Iris pigment epithelial cell (primary cell): Measurements from ENCODE around the gene RTN3.
A peak's percentile ranks its signal among the peaks of the same experiment; 100 is the strongest.

ENCODE experiments used
- DNase-seq: peaks from one replicate; pipeline ENCODE4 v3.0.0-alpha.2; 2011; ENCODE audit warnings: low read depth

Gene RTN3

GRCh38 chr11:63738720-63739360 is 57.5 kb downstream of the RTN3 start:
- DNase-seq: peak; percentile 81

GRCh38 chr11:63745304-63746170 is 64.2 kb downstream of the RTN3 start:
- DNase-seq: no peak

GRCh38 chr11:63747011-63747410 is 65.7 kb downstream of the RTN3 start:
- DNase-seq: peak; percentile 74

- no peak for DNase-seq
These were observed 68.3 kb downstream of the RTN3 start for GRCh38 chr11:63749624-63750023.

- DNase-seq: no peak
These were observed 75.8 kb downstream of the RTN3 start for GRCh38 chr11:63756919-63757761.

- no peak for DNase-seq
These were observed 79.3 kb downstream of the RTN3 start for GRCh38 chr11:63760487-63761079.

GRCh38 chr11:63761188-63761587 is 79.9 kb downstream of the RTN3 start:
- DNase-seq: no peak

- no peak for DNase-seq
These were observed 80.8 kb downstream of the RTN3 start for GRCh38 chr11:63761931-63762653.

GRCh38 chr11:63762654-63763495 is 81.6 kb downstream of the RTN3 start:
- DNase-seq: no peak

GRCh38 chr11:63763496-63764339 is 82.4 kb downstream of the RTN3 start:
- no peak for DNase-seq

GRCh38 chr11:63764340-63764678 is 83.0 kb downstream of the RTN3 start:
- no peak for DNase-seq

GRCh38 chr11:63764679-63765647 is 83.7 kb downstream of the RTN3 start:
- no peak for DNase-seq

- no peak for DNase-seq
These were observed 84.5 kb downstream of the RTN3 start for GRCh38 chr11:63765688-63766241.

GRCh38 chr11:63766531-63767235 is 85.4 kb downstream of the RTN3 start:
- DNase-seq: no peak

- DNase-seq: no peak
These were observed 85.9 kb downstream of the RTN3 start for GRCh38 chr11:63767267-63767564.

GRCh38 chr11:63767565-63768236 is 86.4 kb downstream of the RTN3 start:
- DNase-seq: peak; percentile 69
